Fibroblast of villous mesenchyme (primary cell): ENCODE results near the gene PRDM15. TPM values are rescaled to one million over a fixed set of nuclear protein-coding genes. Genes with fewer than 3 reads are reported as not detected.

Source experiments
- DNase-seq: peaks from one replicate; pipeline ENCODE4 v3.0.0-alpha.2; 2010; ENCODE audit warnings: low read depth
- H3K4me3 ChIP-seq: 2 replicates; pipeline ENCODE4 v1.5.1; 2011; ENCODE audit warnings: low read depth, mild to moderate bottlenecking, low read length
- CTCF ChIP-seq: IDR thresholded peaks from 2 replicates; pipeline ENCODE4 v1.5.1; 2012; ENCODE audit warnings: low read depth, mild to moderate bottlenecking, low read length; ENCODE audit not compliant: insufficient read depth
- total RNA-seq: library from RNA; depleted of rRNA; stranded (reverse); fragments of >200 nt; gene quantifications from 2 replicates; pipeline ENCODE4 v1.2.3, GENCODE V29; 2012

The PRDM15 gene
- total RNA-seq, 1 donor: 5.2 TPM

DNA sequence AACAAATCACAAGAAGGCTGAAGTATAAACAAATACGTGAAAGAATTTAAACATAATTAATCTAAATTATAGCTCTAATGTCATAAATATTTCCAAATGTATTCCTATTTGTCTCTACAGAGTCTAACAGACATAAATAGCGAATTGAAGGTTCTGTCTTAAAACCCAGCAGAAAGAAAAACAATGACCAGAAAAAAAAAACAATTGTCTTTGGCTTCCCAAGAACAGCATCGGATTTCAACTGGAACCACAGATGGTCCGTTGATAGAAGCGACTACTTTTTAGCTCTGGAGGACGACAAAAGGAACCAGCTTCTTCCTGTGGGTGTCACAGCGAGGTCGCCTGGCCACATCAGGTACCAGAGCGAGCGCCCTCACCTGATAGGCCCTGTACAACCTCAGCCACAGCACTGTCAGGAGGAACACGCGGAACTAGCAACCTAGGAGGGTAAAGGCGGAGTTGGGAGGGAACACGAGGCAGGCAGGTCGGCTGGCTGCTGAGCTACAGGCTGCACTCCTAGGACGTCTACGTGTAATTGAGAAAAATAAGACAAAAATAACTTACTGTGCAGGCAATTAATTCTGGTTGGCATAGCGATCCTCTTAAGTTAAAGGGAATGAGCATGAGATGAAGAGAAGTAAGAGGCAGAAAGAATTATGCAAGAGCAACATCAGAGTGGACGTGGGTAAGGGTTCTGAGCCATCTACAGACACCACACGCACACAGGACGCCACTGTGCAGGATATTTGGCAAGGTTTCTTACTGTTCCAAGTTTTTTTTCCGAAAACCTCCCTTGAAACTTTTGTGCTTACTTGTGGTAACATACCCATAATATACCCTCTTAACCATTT is 16.7 kb upstream of the PRDM15 start:
- peak; percentile 67 for DNase-seq
- TF ChIP-seq CTCF: no peak
- no peak overlapping the region for H3K4me3 ChIP-seq

DNA sequence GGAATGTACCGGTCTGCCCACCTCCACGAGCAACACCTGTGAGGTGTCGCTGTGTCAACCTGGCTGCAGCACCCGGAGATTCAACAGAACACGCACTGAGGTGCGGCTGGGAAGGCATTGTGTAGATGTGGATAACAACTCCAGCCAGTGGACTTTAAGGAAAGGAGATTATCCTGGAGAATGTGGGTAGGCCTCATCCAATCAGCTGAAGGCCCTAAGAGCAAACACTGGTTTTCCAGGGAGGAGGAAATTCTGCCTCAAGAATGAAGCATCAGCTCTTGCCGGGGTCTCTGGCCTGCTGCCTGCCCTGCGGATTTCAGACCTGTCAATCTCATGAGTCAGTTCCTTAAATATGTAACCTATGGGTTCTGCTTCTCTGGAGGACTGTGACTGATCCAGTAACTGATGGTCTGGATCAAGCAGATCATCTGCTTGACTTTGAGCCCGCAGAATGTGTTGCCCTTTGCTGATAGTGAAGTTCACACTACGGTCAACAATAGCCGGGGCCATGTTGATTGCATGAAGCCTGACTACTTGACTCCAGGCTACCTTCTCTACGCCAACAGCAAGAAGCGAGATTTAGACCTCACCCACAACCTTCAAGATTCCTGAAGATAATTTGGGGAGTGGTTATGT is 15.9 kb upstream of the PRDM15 start:
- no peak for TF ChIP-seq CTCF
- H3K4me3 ChIP-seq: no peak overlapping the region
- DNase-seq: peak; percentile 80

- no peak for DNase-seq
- H3K4me3 ChIP-seq: no peak overlapping the region
- no peak for TF ChIP-seq CTCF
Observed at GRCh38 chr21:41894511-41894910, 15.4 kb upstream of the PRDM15 start.

DNA sequence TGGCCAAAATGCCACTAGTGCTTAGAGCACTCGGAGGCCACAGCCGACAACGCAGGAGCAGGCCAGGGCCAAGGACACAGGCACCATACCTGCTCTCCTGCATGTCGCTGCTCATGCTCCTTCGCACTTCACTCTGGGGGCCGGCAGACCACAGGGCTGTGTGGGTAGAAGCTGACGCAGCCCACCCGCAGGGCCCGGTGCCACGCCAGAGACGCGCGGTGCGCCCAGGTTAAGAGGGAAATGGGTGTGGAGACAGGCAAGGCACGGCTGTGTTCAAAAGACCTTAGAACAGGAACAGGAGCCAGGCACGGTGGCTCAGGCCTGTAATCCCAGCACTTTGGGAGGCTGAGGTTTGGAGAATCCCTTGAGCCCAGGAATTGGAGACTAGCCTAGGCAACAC is 13.6 kb upstream of the PRDM15 start:
- DNase-seq: no peak
- no peak for TF ChIP-seq CTCF
- H3K4me3 ChIP-seq: no peak overlapping the region

DNA sequence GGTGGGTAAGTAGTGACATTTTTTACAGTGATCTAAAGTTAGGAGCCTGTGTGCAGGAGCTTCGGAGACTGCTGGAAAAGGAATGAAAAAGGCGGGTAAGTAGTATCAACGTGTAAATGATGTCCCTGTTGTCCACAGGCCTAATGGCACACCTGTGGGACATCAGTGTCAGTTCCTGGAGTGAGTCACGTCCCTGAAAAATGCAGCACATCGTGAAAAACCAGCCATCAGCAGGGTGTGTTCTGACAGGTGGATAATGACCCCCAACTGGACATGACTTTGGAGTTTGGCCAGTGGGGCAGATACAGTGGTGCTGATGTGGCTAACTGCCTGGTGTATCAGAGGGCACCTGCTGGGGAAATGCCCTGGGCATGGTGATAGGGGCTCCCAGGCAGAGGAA is 12.0 kb upstream of the PRDM15 start:
- TF ChIP-seq CTCF: no peak
- no peak overlapping the region for H3K4me3 ChIP-seq
- no peak for DNase-seq

GRCh38 chr21:41890355-41890754 is 11.2 kb upstream of the PRDM15 start:
- no peak for TF ChIP-seq CTCF
- H3K4me3 ChIP-seq: no peak overlapping the region
- no peak for DNase-seq
